ENCODE results near the gene ITGB1BP1.

ITGB1BP1 gene

DNA sequence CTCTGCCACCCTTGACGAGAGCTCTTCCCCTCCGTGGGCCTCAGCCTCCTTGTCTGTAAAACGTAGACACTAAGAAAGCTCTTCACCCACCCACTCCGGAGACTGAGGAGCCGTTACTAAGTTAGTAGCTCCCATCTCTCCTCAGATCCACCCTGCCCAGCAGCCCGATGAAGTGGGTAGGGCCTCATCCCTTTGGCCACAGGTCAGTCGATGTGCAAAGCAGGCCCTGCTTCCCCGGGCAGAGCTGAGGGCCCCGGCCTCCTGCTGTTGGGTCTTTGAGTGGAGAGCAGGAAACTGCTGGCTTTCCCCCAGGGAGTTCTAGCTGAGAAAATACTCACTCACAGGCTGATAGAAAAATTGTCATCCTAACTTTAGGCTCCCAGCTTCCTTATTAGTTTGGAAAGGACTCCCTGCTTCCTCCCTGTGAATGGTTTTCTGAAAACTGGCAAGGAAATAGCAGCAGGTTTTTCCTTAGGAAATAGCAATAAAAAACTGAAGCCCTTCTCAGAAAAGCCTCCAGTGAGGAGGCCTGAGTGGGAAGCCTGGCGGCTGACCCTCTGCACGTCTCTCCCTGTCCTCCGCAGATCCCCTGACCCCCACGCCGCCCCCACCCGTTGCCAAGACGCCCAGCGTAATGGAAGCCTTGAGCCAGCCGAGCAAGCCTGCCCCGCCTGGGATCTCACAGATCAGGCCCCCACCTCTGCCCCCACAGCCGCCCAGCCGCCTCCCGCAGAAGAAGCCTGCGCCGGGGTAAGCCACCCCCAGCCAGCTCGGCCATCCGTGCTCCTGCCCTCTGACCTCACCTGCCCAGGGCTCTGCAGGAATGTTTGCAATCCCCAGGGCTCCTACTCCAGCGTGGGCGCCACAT is 30.2 kb downstream of the ITGB1BP1 start:
- DNase-seq (ENCODE audit: low read depth in 1 of 2, low spot score in 1 of 2) = no peak
- no peaks in the 10 kb centered on the region for H3K27me3 ChIP-seq (ENCODE audit: insufficient read depth, poor library complexity, severe bottlenecking)
- no peak for TF ChIP-seq POLR2AphosphoS5 (IDR thresholded peaks at IDR 0.05; ENCODE audit: low read depth)
- TF ChIP-seq CTCF (IDR thresholded peaks at IDR 0.05; ENCODE audit: insufficient read depth, low read length) = no peak
- no peak for TF ChIP-seq SPI1 (IDR thresholded peaks at IDR 0.05; ENCODE audit: borderline replicate concordance, low read depth)
- TF ChIP-seq, protein P1, sequence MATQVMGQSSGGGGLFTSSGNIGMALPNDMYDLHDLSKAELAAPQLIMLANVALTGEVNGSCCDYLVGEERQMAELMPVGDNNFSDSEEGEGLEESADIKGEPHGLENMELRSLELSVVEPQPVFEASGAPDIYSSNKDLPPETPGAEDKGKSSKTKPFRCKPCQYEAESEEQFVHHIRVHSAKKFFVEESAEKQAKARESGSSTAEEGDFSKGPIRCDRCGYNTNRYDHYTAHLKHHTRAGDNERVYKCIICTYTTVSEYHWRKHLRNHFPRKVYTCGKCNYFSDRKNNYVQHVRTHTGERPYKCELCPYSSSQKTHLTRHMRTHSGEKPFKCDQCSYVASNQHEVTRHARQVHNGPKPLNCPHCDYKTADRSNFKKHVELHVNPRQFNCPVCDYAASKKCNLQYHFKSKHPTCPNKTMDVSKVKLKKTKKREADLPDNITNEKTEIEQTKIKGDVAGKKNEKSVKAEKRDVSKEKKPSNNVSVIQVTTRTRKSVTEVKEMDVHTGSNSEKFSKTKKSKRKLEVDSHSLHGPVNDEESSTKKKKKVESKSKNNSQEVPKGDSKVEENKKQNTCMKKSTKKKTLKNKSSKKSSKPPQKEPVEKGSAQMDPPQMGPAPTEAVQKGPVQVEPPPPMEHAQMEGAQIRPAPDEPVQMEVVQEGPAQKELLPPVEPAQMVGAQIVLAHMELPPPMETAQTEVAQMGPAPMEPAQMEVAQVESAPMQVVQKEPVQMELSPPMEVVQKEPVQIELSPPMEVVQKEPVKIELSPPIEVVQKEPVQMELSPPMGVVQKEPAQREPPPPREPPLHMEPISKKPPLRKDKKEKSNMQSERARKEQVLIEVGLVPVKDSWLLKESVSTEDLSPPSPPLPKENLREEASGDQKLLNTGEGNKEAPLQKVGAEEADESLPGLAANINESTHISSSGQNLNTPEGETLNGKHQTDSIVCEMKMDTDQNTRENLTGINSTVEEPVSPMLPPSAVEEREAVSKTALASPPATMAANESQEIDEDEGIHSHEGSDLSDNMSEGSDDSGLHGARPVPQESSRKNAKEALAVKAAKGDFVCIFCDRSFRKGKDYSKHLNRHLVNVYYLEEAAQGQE (IDR thresholded peaks at IDR 0.05; ENCODE audit: insufficient replicate concordance, low read depth) = no peak
- TF ChIP-seq GABPA (IDR thresholded peaks at IDR 0.05; ENCODE audit: low read depth) = no peak
- H3K27ac ChIP-seq (replicated peaks) = no peak overlapping the region
- no peak overlapping the region for H3K4me3 ChIP-seq (replicated peaks; ENCODE audit: insufficient read depth, low read length)

GRCh38 chr2:9391961-9392720 is 31.2 kb downstream of the ITGB1BP1 start:
- Histone ChIP-seq H3K4me3 (replicated peaks; ENCODE audit: insufficient read depth, low read length) (no peak overlapping the region), H3K27me3 (ENCODE audit: insufficient read depth, poor library complexity, severe bottlenecking) (no peaks in the 10 kb centered on the region), H3K27ac (replicated peaks) (no peak overlapping the region)
- TF ChIP-seq POLR2AphosphoS5 (IDR thresholded peaks at IDR 0.05; ENCODE audit: low read depth) (no peak), GABPA (IDR thresholded peaks at IDR 0.05; ENCODE audit: low read depth) (no peak), SPI1 (IDR thresholded peaks at IDR 0.05; ENCODE audit: borderline replicate concordance, low read depth) (no peak), CTCF (IDR thresholded peaks at IDR 0.05; ENCODE audit: insufficient read depth, low read length) (no peak)
- TF ChIP-seq, protein P1 (IDR thresholded peaks at IDR 0.05; ENCODE audit: insufficient replicate concordance, low read depth) = no peak
- no peak for DNase-seq (ENCODE audit: low read depth in 1 of 2, low spot score in 1 of 2)

GRCh38 chr2:9390991-9391390 is 32.3 kb downstream of the ITGB1BP1 start:
- no peak for DNase-seq (ENCODE audit: low read depth in 1 of 2, low spot score in 1 of 2)
- TF ChIP-seq, protein P1 (IDR thresholded peaks at IDR 0.05; ENCODE audit: insufficient replicate concordance, low read depth) = no peak
- TF ChIP-seq GABPA (IDR thresholded peaks at IDR 0.05; ENCODE audit: low read depth) = no peak
- TF ChIP-seq SPI1 (IDR thresholded peaks at IDR 0.05; ENCODE audit: borderline replicate concordance, low read depth) = no peak
- TF ChIP-seq POLR2AphosphoS5 (IDR thresholded peaks at IDR 0.05; ENCODE audit: low read depth) = no peak
- no peak overlapping the region for H3K27ac ChIP-seq (replicated peaks)
- no peak overlapping the region for H3K4me3 ChIP-seq (replicated peaks; ENCODE audit: insufficient read depth, low read length)
- no peaks in the 10 kb centered on the region for H3K27me3 ChIP-seq (ENCODE audit: insufficient read depth, poor library complexity, severe bottlenecking)

Measured in HL-60 (cell line).